GM13976 (cell line): Measurements from ENCODE around the gene KATNB1.

Experiments
- DNase-seq: peaks from one replicate; pipeline ENCODE4 v3.0.0; 2012; ENCODE audit warnings: low spot score
- CTCF ChIP-seq: IDR thresholded peaks from 2 replicates; pipeline ENCODE4 v1.5.1; 2012; ENCODE audit warnings: borderline replicate concordance, mild to moderate bottlenecking; ENCODE audit not compliant: insufficient read depth; ENCODE audit errors: extremely low read depth, missing control alignments, control extremely low read depth
- in situ Hi-C: fragments of 300-500 bp; cut with MboI; formaldehyde crosslinking; loops from one replicate; pipeline ENCODE4 v1.12.0; 2022; ENCODE audit warnings: low sequenced_read_pairs, mixed read lengths, inconsistent platforms; ENCODE audit not compliant: unreplicated experiment

Gene KATNB1

DNA sequence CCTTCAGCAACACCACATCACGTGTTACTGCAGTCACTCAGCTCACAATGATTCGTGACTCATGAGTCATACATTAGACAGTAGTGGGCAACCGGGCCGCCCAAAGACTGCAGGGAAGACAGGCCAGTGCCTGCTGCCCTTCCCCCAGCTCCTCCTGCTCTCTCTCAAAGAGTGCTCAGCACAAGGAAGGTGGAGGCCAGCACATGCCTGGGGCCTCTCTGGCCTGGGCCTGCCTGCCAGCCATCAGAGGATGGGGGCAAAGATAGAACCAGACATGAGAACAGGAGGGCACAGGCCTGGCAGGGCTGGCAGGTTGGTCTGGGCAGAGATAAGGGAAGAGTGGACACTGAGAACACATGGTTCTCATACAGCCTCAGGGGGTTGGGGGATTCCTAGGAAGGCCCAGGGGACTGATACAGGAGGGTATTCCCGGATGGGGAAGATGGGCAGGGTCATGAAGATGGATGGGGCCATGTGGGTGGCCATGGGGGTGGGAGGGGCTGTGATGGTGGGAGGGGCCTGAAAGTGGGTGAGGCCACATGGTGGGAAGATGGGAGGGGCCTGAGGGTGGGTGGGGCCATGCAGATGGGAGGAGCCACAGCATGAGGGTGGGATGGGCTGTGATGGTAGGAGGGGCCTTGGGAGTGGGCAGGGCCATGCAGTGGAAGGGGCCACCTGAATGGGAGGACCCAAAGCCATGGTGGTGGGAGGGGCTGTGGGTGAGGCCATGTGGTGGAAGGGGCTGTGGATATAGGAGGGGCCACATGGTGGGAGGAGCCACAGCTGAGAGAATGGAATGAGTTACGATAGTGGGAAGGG, 29.0 kb downstream of the KATNB1 start:
- in situ Hi-C loops, result no loop called here
- DNase-seq, result peak; percentile 79

GRCh38 chr16:57765160-57765728, 29.7 kb downstream of the KATNB1 start:
- in situ Hi-C loops, result no loop called here
- DNase-seq, result no peak

More for the DNA sequence above, 29.0 kb downstream of the KATNB1 start:
- no peak for TF ChIP-seq CTCF

DNA sequence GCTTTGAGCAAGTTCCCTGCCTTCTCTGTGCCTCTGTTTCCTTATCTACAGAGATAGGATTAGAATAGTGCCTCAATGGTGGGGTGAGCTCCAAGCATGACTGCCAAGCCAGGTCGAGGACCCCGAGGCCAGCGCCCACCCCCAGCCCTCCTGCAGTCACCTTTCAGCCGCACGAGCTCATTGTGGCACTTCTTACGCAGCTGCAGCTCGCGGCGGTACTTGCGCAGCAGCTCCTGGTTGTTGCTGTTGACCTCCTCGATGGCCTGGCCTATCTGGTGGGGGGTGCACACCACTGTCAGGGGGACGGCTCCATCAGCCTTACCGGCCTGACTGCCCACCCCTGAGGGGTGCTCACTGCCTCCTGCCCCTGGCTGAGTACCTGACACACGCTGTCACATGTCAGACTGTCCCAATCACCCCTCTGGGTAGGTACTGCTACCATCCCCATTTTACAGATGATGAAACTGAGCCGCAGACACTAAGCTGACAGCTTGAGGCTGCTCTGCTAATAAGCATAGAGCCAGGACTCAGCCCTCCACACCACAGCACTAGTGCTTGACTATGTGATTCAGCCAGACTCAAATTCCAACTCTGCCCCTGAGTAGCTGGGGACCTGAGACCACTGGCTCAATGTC, 31.3 kb downstream of the KATNB1 start:
- DNase-seq, result no peak
- TF ChIP-seq CTCF, result no peak
- in situ Hi-C loops, result no loop called here

More at GRCh38 chr16:57765160-57765728, 29.7 kb downstream of the KATNB1 start:
- no peak for TF ChIP-seq CTCF

- TF ChIP-seq CTCF, result no peak
- in situ Hi-C loops, result no loop called here
- no peak for DNase-seq
These were observed 34.1 kb downstream of the KATNB1 start for GRCh38 chr16:57769541-57770145.

- no peak for DNase-seq
- no peak for TF ChIP-seq CTCF
- in situ Hi-C loops, result no loop called here
These were observed 34.8 kb downstream of the KATNB1 start for GRCh38 chr16:57770361-57770760.

DNA sequence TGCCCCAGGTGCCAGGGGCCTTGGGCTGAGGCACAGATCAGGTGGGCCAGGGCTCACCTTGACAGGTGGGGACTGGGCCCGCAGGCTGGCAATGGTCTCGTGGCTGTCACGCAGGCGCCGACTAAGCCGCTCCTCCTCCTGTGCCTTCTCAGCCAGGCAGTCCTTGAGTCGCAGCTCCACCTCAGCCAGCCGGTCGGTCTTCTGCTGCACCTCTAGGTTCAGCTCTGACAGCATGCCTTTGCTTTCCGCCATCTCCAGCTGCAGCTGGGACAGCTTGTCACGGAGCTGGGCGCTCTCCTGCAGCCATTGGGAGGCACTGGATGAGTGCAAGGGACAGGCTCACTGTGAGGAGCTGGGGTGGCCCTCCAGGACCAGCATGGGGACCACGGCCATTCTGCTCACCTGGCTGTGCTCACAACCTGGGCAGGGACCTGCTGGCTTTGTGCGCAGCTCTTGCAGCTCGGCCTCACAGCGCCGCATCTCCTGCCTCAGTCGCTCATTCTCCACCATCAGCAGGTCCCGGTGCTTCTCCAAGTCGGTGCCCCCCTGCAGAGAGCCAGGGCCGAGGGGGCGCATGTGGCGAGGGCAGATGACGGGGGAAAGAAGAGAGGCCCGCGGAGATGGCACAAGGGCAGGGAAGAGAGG, 35.7 kb downstream of the KATNB1 start:
- in situ Hi-C loops, result no loop called here
- no peak for DNase-seq
- TF ChIP-seq CTCF, result no peak
